ENCODE data around the gene HNRNPD. TPM values are rescaled to one million over a fixed set of nuclear protein-coding genes. Genes with fewer than 3 reads are reported as not detected.

HNRNPD gene
- polyA plus RNA-seq, 3 donors, result 97.6 to 174 (median 149) TPM

- Histone ChIP-seq H2AFZ (ENCODE audit: insufficient read depth, low read depth, low read length, poor library complexity, severe bottlenecking) (no peak overlapping the region), H3K9me3 (replicated peaks in 1 of 2; ENCODE audit: control insufficient read depth in 1 of 2, insufficient read depth in 1 of 2, low read length in 2 of 2) (no peaks in the 10 kb centered on the region), H4K20me1 (ENCODE audit: insufficient read depth, low read length) (no peaks in the 10 kb centered on the region), H3K4me1 (ENCODE audit: control insufficient read depth in 1 of 2, insufficient read depth in 2 of 2, low read length in 2 of 2) (no peaks in the 10 kb centered on the region), H3K9ac (ENCODE audit: insufficient read depth, low read length, poor library complexity, severe bottlenecking) (no peak overlapping the region), H3K4me3 (replicated peaks in 1 of 3; ENCODE audit: low read depth in 2 of 3, low read length in 3 of 3) (no peak overlapping the region), H3K4me2 (replicated peaks; ENCODE audit: extremely low read depth, low read length, poor library complexity, severe bottlenecking) (no peak overlapping the region), H3K79me2 (ENCODE audit: insufficient read depth, low read length) (no peaks in the 10 kb centered on the region), H3K27me3 (ENCODE audit: control insufficient read depth in 2 of 2, insufficient read depth in 2 of 2, low read length in 2 of 2) (no peaks in the 10 kb centered on the region), H3K27ac (ENCODE audit: low read depth in 1 of 2, low read length in 2 of 2) (no peak overlapping the region), H3K36me3 (replicated peaks in 1 of 2; ENCODE audit: control insufficient read depth in 1 of 2, insufficient read depth in 2 of 2, low read length in 2 of 2) (no peaks in the 10 kb centered on the region)
- DNase-seq, result no peak
- Mint-ChIP-seq H3K4me1 (no peaks in the 10 kb centered on the region), H3K4me3 (no peak overlapping the region), H3K9me3 (peaks cover 0 to 11% (median 5%) of the 10 kb centered on the region in 7 donors), H3K27me3 (ENCODE audit: low read depth in 3 of 3) (peaks cover 2 to 3% (median 2%) of the 10 kb centered on the region in 3 donors), H3K36me3 (no peaks in the 10 kb centered on the region), H3K27ac (no peak overlapping the region)
- WGBS (ENCODE audit: insufficient coverage), result no CpG with 5 or more reads among the region's 1 CpG
- intact Hi-C loops (cut with micrococcal nuclease), result no loop called here
- TF ChIP-seq CTCF (IDR thresholded peaks at IDR 0.05), result no peak
Observed at GRCh38 chr4:82403725-82404124, 29.9 kb upstream of the HNRNPD start.

DNA sequence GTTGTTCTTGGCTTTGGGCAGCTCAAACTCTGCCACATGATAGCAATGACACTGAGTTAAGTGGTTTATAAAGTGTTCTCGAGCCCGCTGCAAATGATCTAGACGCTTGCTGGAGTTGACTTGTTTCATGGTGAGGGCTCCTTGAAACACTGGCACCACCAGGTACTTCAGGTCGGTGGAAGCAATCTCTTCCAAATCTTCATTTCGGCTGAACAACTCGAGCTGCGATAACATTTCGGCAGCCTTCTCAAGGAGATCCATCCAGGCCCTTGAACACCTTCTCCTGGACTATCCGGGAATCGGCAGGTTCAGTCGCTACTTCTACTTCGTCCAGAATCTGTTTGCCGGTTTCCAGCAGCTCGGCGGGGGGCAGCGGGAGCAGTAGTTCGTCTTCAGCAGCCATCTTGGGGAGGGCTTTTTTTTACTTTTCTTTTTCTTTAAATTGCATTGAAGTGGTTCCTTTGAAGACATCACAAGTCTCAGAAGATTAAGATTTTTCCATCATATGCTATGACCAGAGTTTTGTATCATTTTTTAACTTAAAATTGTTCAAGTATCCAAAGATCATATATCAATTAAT, 28.5 kb upstream of the HNRNPD start:
- Histone ChIP-seq H3K4me3 (replicated peaks in 1 of 3; ENCODE audit: low read depth in 2 of 3, low read length in 3 of 3) (no peak overlapping the region), H2AFZ (ENCODE audit: insufficient read depth, low read depth, low read length, poor library complexity, severe bottlenecking) (no peak overlapping the region), H3K36me3 (replicated peaks in 1 of 2; ENCODE audit: control insufficient read depth in 1 of 2, insufficient read depth in 2 of 2, low read length in 2 of 2) (no peaks in the 10 kb centered on the region), H3K79me2 (ENCODE audit: insufficient read depth, low read length) (no peaks in the 10 kb centered on the region), H4K20me1 (ENCODE audit: insufficient read depth, low read length) (no peaks in the 10 kb centered on the region), H3K9me3 (replicated peaks in 1 of 2; ENCODE audit: control insufficient read depth in 1 of 2, insufficient read depth in 1 of 2, low read length in 2 of 2) (no peaks in the 10 kb centered on the region), H3K4me1 (ENCODE audit: control insufficient read depth in 1 of 2, insufficient read depth in 2 of 2, low read length in 2 of 2) (no peaks in the 10 kb centered on the region), H3K27me3 (ENCODE audit: control insufficient read depth in 2 of 2, insufficient read depth in 2 of 2, low read length in 2 of 2) (no peaks in the 10 kb centered on the region), H3K9ac (ENCODE audit: insufficient read depth, low read length, poor library complexity, severe bottlenecking) (no peak overlapping the region), H3K27ac (ENCODE audit: low read depth in 1 of 2, low read length in 2 of 2) (no peak overlapping the region), H3K4me2 (replicated peaks; ENCODE audit: extremely low read depth, low read length, poor library complexity, severe bottlenecking) (no peak overlapping the region)
- Mint-ChIP-seq H3K9me3 (peaks cover 0 to 7% (median 5%) of the 10 kb centered on the region in 7 donors), H3K4me1 (no peaks in the 10 kb centered on the region), H3K36me3 (no peaks in the 10 kb centered on the region), H3K27me3 (ENCODE audit: low read depth in 3 of 3) (peaks cover 0 to 3% (median 2%) of the 10 kb centered on the region in 3 donors), H3K27ac (no peak overlapping the region), H3K4me3 (no peak overlapping the region)
- no peak for TF ChIP-seq CTCF (IDR thresholded peaks at IDR 0.05)
- intact Hi-C loops (cut with micrococcal nuclease), result no loop called here
- WGBS (ENCODE audit: insufficient coverage), result 94% methylated on average over 9 of the region's 17 CpGs
- DNase-seq, result no peak

Data from CD14-positive monocyte (primary cell).